Vagina (tissue), 2 donors: ENCODE results near the gene MYLK2.

Experiments used
- POLR2A ChIP-seq, 2 donors: fragments of 450-650 bp; IDR thresholded peaks; one replicate each; pipeline ENCODE4 v1.6.1; 2017; ENCODE audit warnings: antibody characterized with exemption in 2 of 2, mild to moderate bottlenecking in 2 of 2, moderate library complexity in 2 of 2
- POLR2AphosphoS5 ChIP-seq, 2 donors: sonication (generic); formaldehyde crosslinking; IDR thresholded peaks; one replicate each; pipeline ENCODE4 v1.9.0; 2017; ENCODE audit warnings: antibody characterized with exemption in 2 of 2, mild to moderate bottlenecking in 2 of 2, low read depth in 1 of 2; ENCODE audit not compliant: insufficient read depth in 1 of 2
- TF ChIP-seq, protein P1 (sequence below), 3 experiments: fragments of 450-650 bp in 2 of 3; fragments of 200-600 bp in 1 of 3; sonication (generic) in 1 of 3; IDR thresholded peaks; one replicate each; pipeline ENCODE4 v1.5.1; 2017 to 2019; ENCODE audit warnings: antibody characterized with exemption in 3 of 3, mild to moderate bottlenecking in 2 of 3, moderate library complexity in 2 of 3

DNA sequence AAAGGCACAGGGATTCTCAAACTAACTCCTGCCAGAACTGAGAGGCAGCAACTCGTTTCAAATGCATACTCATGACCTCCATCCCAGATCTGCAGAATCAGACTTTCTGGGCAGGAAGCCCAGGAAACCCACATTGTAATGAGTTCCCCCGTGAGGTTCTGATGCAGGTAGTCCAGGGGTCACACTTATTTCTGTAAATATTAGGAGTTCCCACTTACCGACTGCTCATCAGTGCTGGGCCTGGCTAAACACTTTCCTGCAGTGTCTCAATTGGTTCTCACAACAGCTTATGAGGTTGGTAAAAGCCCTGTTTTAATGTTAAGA, 39.6 kb downstream of the MYLK2 start:
- no peak for TF ChIP-seq POLR2A (IDR thresholded peaks at IDR 0.05)
- TF ChIP-seq, protein P1, sequence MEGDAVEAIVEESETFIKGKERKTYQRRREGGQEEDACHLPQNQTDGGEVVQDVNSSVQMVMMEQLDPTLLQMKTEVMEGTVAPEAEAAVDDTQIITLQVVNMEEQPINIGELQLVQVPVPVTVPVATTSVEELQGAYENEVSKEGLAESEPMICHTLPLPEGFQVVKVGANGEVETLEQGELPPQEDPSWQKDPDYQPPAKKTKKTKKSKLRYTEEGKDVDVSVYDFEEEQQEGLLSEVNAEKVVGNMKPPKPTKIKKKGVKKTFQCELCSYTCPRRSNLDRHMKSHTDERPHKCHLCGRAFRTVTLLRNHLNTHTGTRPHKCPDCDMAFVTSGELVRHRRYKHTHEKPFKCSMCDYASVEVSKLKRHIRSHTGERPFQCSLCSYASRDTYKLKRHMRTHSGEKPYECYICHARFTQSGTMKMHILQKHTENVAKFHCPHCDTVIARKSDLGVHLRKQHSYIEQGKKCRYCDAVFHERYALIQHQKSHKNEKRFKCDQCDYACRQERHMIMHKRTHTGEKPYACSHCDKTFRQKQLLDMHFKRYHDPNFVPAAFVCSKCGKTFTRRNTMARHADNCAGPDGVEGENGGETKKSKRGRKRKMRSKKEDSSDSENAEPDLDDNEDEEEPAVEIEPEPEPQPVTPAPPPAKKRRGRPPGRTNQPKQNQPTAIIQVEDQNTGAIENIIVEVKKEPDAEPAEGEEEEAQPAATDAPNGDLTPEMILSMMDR (IDR thresholded peaks at IDR 0.05), result no peak
- TF ChIP-seq POLR2AphosphoS5 (IDR thresholded peaks at IDR 0.05; ENCODE audit: insufficient read depth in 1 of 2, low read depth in 1 of 2), result no peak
